Activated CD4-positive, alpha-beta T cell treated with anti-CD3 and anti-CD28 coated beads for 4 hours (primary cell): ENCODE measurements around the gene GATAD1.
A peak's percentile ranks its signal among the peaks of the same experiment; 100 is the strongest.
"Not testable (repeated sequence)": the region's sequence is repeated elsewhere in the genome, so short reads cannot be mapped to it uniquely, and the experiment has no call there.

Source experiments
- DNase-seq, 2 donors: peaks; one replicate each; pipeline ENCODE4 v3.0.0-alpha.2; 2020

The GATAD1 gene

GRCh38 chr7:92447345-92448204, at the start of gene GATAD1:
TSS of gene GATAD1 (plus strand) at chr7:92447482. CDS start at chr7:92447730, 248 bp downstream.
- DNase-seq: peak; percentile 77 to 79

GRCh38 chr7:92397542-92397941, 49.7 kb upstream of the GATAD1 start:
- DNase-seq: no peak

DNA sequence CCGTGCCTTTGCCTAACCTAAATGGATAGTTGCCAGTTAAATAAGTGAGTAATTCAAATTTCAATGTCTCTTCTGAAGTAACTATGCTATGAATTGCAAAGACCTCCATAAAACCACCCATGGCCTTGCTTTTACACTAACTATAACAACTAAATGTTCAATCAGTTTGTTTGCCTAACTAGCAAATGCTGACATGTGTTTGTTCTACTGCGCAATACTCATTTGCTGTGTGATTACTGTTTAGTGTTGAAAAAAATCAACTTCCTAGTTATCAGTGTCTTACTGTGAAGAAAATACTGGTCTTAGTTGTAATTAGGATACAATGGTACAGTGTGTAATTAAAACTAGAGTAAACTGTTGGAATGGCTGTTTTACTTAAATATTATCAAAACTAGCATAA, 47.3 kb upstream of the GATAD1 start:
- no peak for DNase-seq

- no peak for DNase-seq
Measured at GRCh38 chr7:92402920-92403759, 44.1 kb upstream of the GATAD1 start.

- no peak for DNase-seq
Measured at GRCh38 chr7:92403760-92404074, 43.6 kb upstream of the GATAD1 start.

DNA sequence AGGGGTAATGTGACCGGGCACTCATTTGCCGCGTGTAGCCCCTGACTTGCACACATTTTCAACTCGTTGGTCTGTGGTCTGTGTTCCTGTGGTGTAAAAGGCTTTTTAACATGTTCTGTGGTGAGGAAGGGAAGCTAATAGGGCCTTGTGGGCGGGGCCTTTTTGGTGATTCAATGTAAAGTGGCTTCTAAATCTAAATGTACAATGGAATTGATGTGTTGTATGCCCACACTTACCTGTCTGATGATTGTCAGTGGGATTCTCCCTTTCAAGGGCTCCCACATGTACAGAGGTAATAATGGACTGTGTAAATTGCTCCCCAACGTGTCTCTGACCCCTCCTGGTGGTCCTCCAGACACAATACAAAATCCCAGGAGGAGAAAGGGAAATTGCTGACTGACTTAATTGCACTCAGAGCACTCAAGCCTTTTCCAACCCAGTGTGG, 43.1 kb upstream of the GATAD1 start:
- DNase-seq: peak; percentile 16 to 19

DNA sequence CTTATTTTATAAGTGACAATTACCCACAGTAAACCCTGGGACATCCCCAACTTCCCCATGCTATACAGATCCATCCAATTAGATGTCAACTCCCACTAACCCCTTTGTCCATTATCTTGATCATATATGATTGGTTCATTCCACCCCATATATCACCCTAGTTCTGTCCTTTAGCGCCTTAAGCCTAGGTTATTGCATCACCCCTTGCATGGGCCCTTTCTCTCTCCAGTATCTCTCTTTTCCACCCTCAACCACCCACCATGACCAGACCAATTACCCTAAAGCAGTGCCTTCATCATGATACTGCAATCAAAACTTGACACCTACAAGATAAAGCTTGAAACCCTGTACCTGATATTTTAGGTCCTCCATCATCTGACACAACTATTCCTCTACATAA, 37.9 kb upstream of the GATAD1 start:
- no peak for DNase-seq

- DNase-seq: not testable (repeated sequence)
Measured at GRCh38 chr7:92410162-92410561, 37.1 kb upstream of the GATAD1 start.

GRCh38 chr7:92412745-92413144, 34.5 kb upstream of the GATAD1 start:
- no peak for DNase-seq

GRCh38 chr7:92413550-92413949, 33.7 kb upstream of the GATAD1 start:
- DNase-seq: no peak

- DNase-seq: no peak
Measured at GRCh38 chr7:92415225-92415624, 32.1 kb upstream of the GATAD1 start.

- no peak for DNase-seq
Measured at GRCh38 chr7:92417913-92418312, 29.4 kb upstream of the GATAD1 start.

GRCh38 chr7:92421676-92422435, 25.4 kb upstream of the GATAD1 start:
- no peak for DNase-seq

DNA sequence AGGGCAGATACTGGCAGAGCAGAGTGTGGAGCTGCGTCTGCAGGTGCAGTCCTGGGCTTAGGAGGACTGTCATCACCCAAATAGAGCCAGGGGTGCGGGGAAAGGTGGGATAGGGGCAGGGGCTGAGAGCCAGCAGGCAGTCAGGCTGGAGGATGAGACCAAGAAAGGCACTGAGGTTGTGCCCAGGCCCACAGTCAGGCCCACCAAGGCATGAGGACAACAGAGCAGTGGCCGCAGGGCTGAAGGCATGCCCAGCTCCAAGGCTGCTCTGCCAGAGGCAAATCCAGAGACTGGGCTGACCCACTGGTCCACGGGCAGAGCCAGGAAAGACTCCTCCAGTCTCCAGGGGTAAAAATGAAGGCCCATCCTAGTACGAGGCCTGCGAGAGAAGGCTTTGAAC, 24.4 kb upstream of the GATAD1 start:
- no peak for DNase-seq

DNA sequence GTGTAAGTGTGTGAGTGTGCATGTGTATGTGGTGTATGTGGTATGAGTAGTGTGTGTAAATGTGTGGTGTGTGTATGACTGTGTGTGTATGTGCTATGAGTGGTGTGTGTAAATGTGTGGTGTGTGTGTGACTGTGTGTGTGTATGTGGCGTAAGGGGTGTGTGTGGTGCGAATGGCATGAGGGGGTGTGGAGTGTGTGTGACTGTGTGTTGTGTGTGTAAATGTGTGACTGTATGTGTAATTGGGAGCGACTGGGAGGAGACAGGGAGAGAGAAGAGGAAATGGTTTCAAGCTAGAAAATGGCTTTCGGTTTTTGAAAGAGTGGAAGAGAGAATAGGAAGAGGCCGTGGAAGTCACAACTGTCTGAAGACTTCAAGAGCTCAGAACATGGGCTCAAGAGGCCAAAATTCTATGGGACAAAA, 23.6 kb upstream of the GATAD1 start:
- DNase-seq: no peak

GRCh38 chr7:92425311-92425947, 21.9 kb upstream of the GATAD1 start:
- no peak for DNase-seq

GRCh38 chr7:92427193-92427592, 20.1 kb upstream of the GATAD1 start:
- DNase-seq: no peak

GRCh38 chr7:92432299-92432946, 14.9 kb upstream of the GATAD1 start:
- DNase-seq: no peak

DNA sequence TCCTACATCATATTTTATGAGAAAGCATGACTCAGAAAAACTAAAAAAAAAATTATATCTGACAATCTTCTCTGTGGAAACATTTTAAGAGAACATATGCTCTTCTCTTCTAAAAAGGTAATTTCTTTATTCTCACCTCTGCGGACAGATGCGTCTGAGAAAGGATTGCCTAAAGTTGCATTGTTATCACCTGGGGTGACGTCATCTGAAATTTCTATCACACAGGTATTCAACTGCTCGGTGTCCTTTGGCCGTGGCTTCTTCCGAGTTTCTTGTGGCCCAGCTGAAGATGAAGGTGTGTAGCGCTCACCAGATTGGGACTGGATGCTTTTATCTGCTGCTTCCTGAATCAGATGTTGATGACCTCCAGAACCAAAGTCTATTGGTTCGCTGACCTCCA, 14.3 kb upstream of the GATAD1 start:
- DNase-seq: no peak

DNA sequence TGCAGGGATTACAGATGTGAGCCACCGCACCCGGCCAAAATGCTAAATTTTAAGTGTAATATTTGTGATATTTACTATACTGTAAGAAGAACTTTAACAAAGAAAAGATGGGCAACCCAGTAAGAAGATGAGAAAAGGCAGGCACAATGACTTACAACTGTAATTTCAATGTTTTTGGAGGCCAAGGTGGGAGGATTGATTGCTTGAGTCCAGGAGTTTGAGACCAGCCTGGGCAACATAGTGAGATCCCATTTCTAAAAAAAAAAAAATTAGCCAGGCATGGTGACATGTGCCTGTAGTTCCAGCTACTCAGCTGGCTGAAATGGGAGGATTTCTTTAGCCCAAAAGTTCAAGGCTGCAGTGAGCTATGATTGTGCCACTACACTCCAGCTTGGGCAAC, 11.7 kb upstream of the GATAD1 start:
- no peak for DNase-seq

GRCh38 chr7:92436612-92437445, 10.5 kb upstream of the GATAD1 start:
- DNase-seq: no peak
